Keratinocyte (primary cell): Measurements from ENCODE around the gene SLC43A1. TPM values are rescaled to one million over a fixed set of nuclear protein-coding genes. Genes with fewer than 3 reads are reported as not detected.

Experiments used
- DNase-seq: peaks from one replicate; pipeline ENCODE4 v3.0.0-alpha.2; 2011; ENCODE audit warnings: low read depth, missing footprints, low spot score
- FAIRE-seq: peaks from 2 replicates; lab custom pipeline; 2011; peaks lifted over from hg19 to GRCh38; lab: Jason Lieb, UNC
- H2AFZ ChIP-seq: 2 replicates; pipeline ENCODE4 v1.6.0; 2012; ENCODE audit warnings: low read length, control low read depth, inconsistent platforms; ENCODE audit not compliant: control insufficient read depth
- H3K27ac ChIP-seq: 2 replicates; pipeline ENCODE4 v1.5.1; 2011; ENCODE audit warnings: low read length; ENCODE audit not compliant: control insufficient read depth, insufficient read depth
- H3K27me3 ChIP-seq: 3 replicates; pipeline ENCODE4 v1.6.0; 2011; ENCODE audit warnings: low read length; ENCODE audit not compliant: control insufficient read depth, insufficient read depth; ENCODE audit errors: extremely low read depth
- H3K36me3 ChIP-seq, 2 experiments: 2 replicates in 1 of 2; 3 replicates in 1 of 2; pipeline ENCODE4 v1.5.1; 2011; ENCODE audit warnings: low read length in 2 of 2, mild to moderate bottlenecking in 1 of 2; ENCODE audit not compliant: control insufficient read depth in 2 of 2, insufficient read depth in 2 of 2; ENCODE audit errors: extremely low read depth in 1 of 2
- H3K4me1 ChIP-seq: 3 replicates; pipeline ENCODE4 v1.5.1; 2011; ENCODE audit warnings: low read length; ENCODE audit not compliant: control insufficient read depth, insufficient read depth; ENCODE audit errors: extremely low read depth
- H3K4me2 ChIP-seq: 3 replicates; pipeline ENCODE4 v1.6.0; 2011; ENCODE audit warnings: low read depth, low read length; ENCODE audit not compliant: control insufficient read depth, insufficient read depth; ENCODE audit errors: extremely low read depth
- H3K4me3 ChIP-seq, 3 experiments: fragments of 200-600 bp in 1 of 3; sonication (generic) in 1 of 3; 2 replicates in 2 of 3; 3 replicates in 1 of 3; pipeline ENCODE4 v1.5.1; 2011 to 2016; ENCODE audit warnings: low read length in 3 of 3, mild to moderate bottlenecking in 3 of 3, control low read depth in 2 of 3, inconsistent platforms in 1 of 3, low read depth in 1 of 3, mixed read lengths in 1 of 3, mixed run types in 1 of 3, moderate library complexity in 1 of 3; ENCODE audit not compliant: control insufficient read depth in 2 of 3, insufficient read depth in 2 of 3; ENCODE audit errors: extremely low read depth in 1 of 3
- H3K79me2 ChIP-seq: 2 replicates; pipeline ENCODE4 v1.6.0; 2012; ENCODE audit warnings: low read length; ENCODE audit not compliant: control insufficient read depth, insufficient read depth
- H3K9ac ChIP-seq: 3 replicates; pipeline ENCODE4 v1.6.0; 2011; ENCODE audit warnings: low read length; ENCODE audit not compliant: control insufficient read depth, insufficient read depth; ENCODE audit errors: extremely low read depth
- H3K9me1 ChIP-seq: 3 replicates; pipeline ENCODE4 v1.6.0; 2011; ENCODE audit warnings: low read length; ENCODE audit not compliant: control insufficient read depth, insufficient read depth; ENCODE audit errors: extremely low read depth
- H3K9me3 ChIP-seq: 2 replicates; pipeline ENCODE4 v1.5.1; 2012; ENCODE audit warnings: low read depth, low read length; ENCODE audit not compliant: control insufficient read depth
- H4K20me1 ChIP-seq: 3 replicates; pipeline ENCODE4 v1.6.0; 2011; ENCODE audit warnings: low read length; ENCODE audit not compliant: control insufficient read depth, insufficient read depth; ENCODE audit errors: extremely low read depth
- CTCF ChIP-seq, 3 experiments: IDR thresholded peaks in 1 of 3; conservative IDR thresholded peaks in 1 of 3; optimal IDR thresholded peaks in 1 of 3; 2 replicates in 2 of 3; 3 replicates in 1 of 3; pipeline versions ENCODE3 to v1.5.1; 2011; ENCODE audit warnings: low read length in 3 of 3, mild to moderate bottlenecking in 3 of 3, moderate library complexity in 2 of 3, control low read depth in 1 of 3, inconsistent platforms in 1 of 3; ENCODE audit not compliant: insufficient read depth in 2 of 3; ENCODE audit errors: extremely low read depth in 1 of 3
- EZH2 ChIP-seq: IDR thresholded peaks from one replicate; pipeline ENCODE4 v1.6.1; 2012; ENCODE audit warnings: inconsistent platforms, mild to moderate bottlenecking, low read length, moderate library complexity
- dilution Hi-C: fragments of 300-500 bp; cut with MboI; formaldehyde crosslinking; loops from one replicate; pipeline ENCODE4 v1.7.0; 2020; ENCODE audit warnings: low sequenced_read_pairs; ENCODE audit not compliant: extremely low pct_ligation_motif_present
- polyA plus RNA-seq, 5 experiments: library from polyadenylated mRNA; depleted of rRNA in 3 of 5; stranded (reverse) in 3 of 5; stranded (forward) in 1 of 5; unstranded in 1 of 5; fragments of >200 nt; gene quantifications; 1 replicate in 1 of 5; 2 replicates in 3 of 5; 3 replicates in 1 of 5; pipeline versions ENCODE4 v1.2.1 to v1.2.3, GENCODE V29; 2011 to 2012; ENCODE audit warnings: missing spikeins in 2 of 5, low read depth in 1 of 5, low replicate concordance in 1 of 5

Gene SLC43A1
- polyA plus RNA-seq, 1 donor (not counting 4 experiments of a cell fraction or from before 2014, with no cell fraction given), result 0.75 TPM

GRCh38 chr11:57487920-57488659 is 27.4 kb downstream of the SLC43A1 start:
- Histone ChIP-seq H3K9ac (no peak overlapping the region), H3K27me3 (no peaks in the 10 kb centered on the region), H3K9me3 (no peaks in the 10 kb centered on the region), H3K4me2 (no peak overlapping the region), H3K9me1 (no peaks in the 10 kb centered on the region), H4K20me1 (no peaks in the 10 kb centered on the region), H3K4me1 (no peaks in the 10 kb centered on the region), H3K4me3 (no peak overlapping the region), H2AFZ (no peak overlapping the region), H3K36me3 (no peaks in the 10 kb centered on the region), H3K27ac (no peak overlapping the region), H3K79me2 (no peaks in the 10 kb centered on the region)
- dilution Hi-C loops, result no loop called here
- no peak for FAIRE-seq
- no peak for DNase-seq
- TF ChIP-seq EZH2, result no peak
- no peak for TF ChIP-seq CTCF (optimal IDR thresholded peaks at IDR 0.05 in 1 of 3, IDR thresholded peaks at IDR 0.05 in 1 of 3, conservative IDR thresholded peaks at IDR 0.05 in 1 of 3; ENCODE audit: extremely low read depth in 1 of 3, insufficient read depth in 2 of 3, low read length in 3 of 3)

GRCh38 chr11:57487021-57487778 is 28.3 kb downstream of the SLC43A1 start:
- no peak for FAIRE-seq
- no peak for TF ChIP-seq CTCF (optimal IDR thresholded peaks at IDR 0.05 in 1 of 3, IDR thresholded peaks at IDR 0.05 in 1 of 3, conservative IDR thresholded peaks at IDR 0.05 in 1 of 3; ENCODE audit: extremely low read depth in 1 of 3, insufficient read depth in 2 of 3, low read length in 3 of 3)
- no peak for TF ChIP-seq EZH2
- H3K27me3 ChIP-seq, result peaks cover 4% of the 10 kb centered on the region
- H3K9me1 ChIP-seq, result no peaks in the 10 kb centered on the region
- H3K36me3 ChIP-seq, result no peaks in the 10 kb centered on the region
- no peak overlapping the region for H3K27ac ChIP-seq
- H3K4me1 ChIP-seq, result no peaks in the 10 kb centered on the region
- dilution Hi-C loops, result no loop called here
- no peaks in the 10 kb centered on the region for H4K20me1 ChIP-seq
- no peak overlapping the region for H3K4me3 ChIP-seq
- H2AFZ ChIP-seq, result no peak overlapping the region
- H3K79me2 ChIP-seq, result no peaks in the 10 kb centered on the region
- H3K9me3 ChIP-seq, result no peaks in the 10 kb centered on the region
- H3K9ac ChIP-seq, result no peak overlapping the region
- no peak for DNase-seq
- H3K4me2 ChIP-seq, result no peak overlapping the region
